ENCODE results near the gene RAB22A. TPM values are rescaled to one million over a fixed set of nuclear protein-coding genes. Genes with fewer than 3 reads are reported as not detected.

The RAB22A gene
- total and polyA plus RNA-seq, 9 of the 15 experiments (the other 6 are each of a cell fraction or from before 2014, with no cell fraction given), result 1.1 to 8.0 (median 6.7) TPM

- TF ChIP-seq SFPQ (IDR thresholded peaks at IDR 0.05; ENCODE audit: low read depth, low read length) (no peak), ZNF589 (CRISPR knock-in tag; IDR thresholded peaks at IDR 0.05; ENCODE audit: low read depth) (no peak), MAFF (IDR thresholded peaks at IDR 0.05; ENCODE audit: low read length) (no peak; the same call in 1 of the 2 replicates), ZFPM2 (CRISPR knock-in tag; IDR thresholded peaks at IDR 0.05) (no peak), MGA (IDR thresholded peaks at IDR 0.05) (peak; percentile 66), HNRNPK (IDR thresholded peaks at IDR 0.05; ENCODE audit: low read depth, low read length, poor library complexity, severe bottlenecking) (no peak), NFE2 (IDR thresholded peaks at IDR 0.05; ENCODE audit: low read depth) (peak; percentile 78), ZNF766 (CRISPR knock-in tag; conservative IDR thresholded peaks at IDR 0.05) (0 out of 2 replicates have a peak, but pooled peaks have one; percentile 24), E2F8 (IDR thresholded peaks at IDR 0.05; ENCODE audit: low read depth, partially characterized antibody) (no peak)
Observed at GRCh38 chr20:58374027-58374850, 64.7 kb downstream of the RAB22A start (continued).
